SKM-1 (cell line): ENCODE measurements around the gene SYT9.

Source experiments
- DNase-seq: peaks from one replicate; lab custom pipeline; 2025; ENCODE audit not compliant: unreplicated experiment; lab: John Stamatoyannopoulos, UW

SYT9 gene

DNA sequence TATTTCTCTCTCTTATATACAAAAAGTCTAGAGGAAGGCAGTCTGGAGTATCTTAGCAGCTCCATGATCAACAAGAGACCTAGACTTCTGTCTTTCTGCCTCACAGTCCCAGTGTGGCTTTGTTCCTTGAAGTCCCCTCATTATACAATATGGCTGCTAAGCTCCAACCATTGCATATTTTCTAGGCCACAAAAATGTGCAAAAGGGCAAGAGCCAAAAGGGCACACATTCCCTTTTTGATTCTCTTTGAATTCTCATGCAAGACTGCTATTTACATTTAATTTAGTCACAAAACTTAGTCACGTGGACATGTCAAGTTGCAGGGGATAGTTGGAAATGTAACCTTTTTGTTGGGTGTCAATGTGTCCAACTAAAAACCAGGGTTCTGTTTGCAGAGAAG is 169.4 kb downstream of the SYT9 start:
- DNase-seq, result no peak

- DNase-seq, result no peak
Observed at GRCh38 chr11:7422544-7423331, 171.0 kb downstream of the SYT9 start.

- no peak for DNase-seq
Observed at GRCh38 chr11:7423946-7424345, 172.2 kb downstream of the SYT9 start.

DNA sequence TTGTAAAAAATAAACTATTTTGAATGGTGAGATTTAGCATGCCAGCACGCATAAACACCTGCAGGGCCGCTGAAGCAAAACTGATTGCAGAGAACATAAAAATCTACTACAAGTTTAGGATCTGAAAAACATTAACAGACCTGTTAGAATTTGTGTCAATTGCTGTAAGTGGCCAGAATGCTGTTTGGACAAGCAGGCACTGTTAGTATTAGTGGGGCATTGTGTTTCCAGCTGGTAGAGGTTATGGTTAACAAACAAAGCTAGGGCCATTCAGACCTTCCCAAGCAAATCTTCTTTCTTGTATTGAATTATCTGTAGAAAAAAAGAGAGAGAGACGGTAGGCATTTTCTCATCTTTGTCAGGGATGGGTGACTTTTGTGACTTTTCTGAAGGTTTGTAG is 176.0 kb downstream of the SYT9 start:
- no peak for DNase-seq

- no peak for DNase-seq
Observed at GRCh38 chr11:7428196-7428595, 176.5 kb downstream of the SYT9 start.

GRCh38 chr11:7430496-7430895 is 178.8 kb downstream of the SYT9 start:
- no peak for DNase-seq

DNA sequence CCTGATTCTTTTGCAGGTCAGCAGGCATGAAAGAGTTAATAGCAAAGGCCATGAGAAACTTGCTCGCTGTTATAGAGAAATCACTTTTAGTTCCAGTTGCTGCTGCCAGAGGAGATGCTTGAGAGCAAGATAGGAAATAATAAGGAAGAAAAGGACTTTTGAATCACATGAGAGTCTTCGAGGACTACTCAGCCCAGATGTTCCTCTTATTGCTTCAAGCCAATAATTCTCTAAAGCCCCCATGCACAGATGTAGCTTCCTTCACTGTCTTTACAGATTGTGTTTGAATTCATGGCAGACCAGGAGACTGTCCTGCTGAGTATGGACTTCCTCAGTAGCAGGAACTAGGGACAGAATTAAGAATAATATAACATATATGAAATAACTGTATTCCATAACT is 183.5 kb downstream of the SYT9 start:
- no peak for DNase-seq

DNA sequence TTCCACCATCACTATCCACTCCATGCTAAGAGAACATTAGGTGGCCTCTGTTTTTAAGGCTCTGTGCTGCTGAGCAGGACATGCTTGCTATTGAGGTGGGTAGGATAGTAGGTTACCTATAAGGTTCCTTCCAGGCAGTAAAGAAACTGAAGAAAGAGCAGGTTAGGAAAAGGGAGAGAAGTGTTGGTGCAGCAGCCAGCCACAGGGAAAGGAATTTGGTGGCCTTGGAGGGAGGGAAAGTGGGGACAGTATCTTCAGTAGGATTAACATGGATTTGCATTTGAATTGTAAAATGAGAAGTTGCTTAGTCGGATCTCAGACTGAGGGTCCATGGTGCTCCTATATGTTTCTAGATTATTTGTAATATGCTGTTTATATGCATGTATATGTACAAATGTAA is 184.4 kb downstream of the SYT9 start:
- DNase-seq, result no peak

DNA sequence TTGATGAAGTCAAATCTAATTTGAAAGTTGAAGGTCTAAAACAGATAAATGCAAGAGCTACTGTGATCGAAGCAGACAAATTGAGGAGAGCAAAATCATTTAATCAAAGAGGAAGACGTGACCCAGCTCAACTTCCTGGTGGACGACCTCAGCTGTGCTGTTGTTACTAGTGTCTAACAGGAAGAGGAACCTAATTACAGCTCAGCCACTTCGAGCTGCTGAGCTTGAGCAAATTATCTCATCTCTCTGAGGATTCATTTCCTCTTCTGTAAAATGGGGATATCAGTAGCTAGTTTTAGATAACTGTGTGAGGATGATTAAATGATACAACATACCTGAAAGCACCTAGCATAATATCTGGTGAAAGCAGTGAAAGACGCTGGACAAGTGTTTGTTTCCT is 185.0 kb downstream of the SYT9 start:
- DNase-seq, result peak; percentile 66

DNA sequence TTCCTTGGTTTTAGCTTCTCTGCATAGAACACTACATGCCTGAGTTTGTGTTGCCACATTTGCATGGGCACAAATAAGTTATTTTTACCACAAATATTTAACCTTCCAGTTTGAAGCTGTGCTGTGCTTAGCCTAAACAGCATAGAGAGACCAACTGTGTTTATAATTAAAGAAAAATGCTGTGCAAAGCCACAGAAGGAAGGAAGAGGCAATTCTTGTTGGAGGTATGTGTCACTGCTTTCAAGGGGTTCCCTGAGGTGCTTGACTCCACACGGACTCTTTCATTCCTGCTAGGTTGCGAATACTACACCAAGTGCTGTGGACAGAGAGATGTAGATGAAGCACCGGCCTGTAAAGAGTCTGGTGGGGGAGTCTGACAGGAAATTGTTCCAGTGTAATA is 186.0 kb downstream of the SYT9 start:
- no peak for DNase-seq

GRCh38 chr11:7439746-7440320 is 188.1 kb downstream of the SYT9 start:
- no peak for DNase-seq

GRCh38 chr11:7442588-7443215 is 191.0 kb downstream of the SYT9 start:
- DNase-seq, result peak; percentile 36

GRCh38 chr11:7444091-7444981 is 192.6 kb downstream of the SYT9 start:
- DNase-seq, result no peak

DNA sequence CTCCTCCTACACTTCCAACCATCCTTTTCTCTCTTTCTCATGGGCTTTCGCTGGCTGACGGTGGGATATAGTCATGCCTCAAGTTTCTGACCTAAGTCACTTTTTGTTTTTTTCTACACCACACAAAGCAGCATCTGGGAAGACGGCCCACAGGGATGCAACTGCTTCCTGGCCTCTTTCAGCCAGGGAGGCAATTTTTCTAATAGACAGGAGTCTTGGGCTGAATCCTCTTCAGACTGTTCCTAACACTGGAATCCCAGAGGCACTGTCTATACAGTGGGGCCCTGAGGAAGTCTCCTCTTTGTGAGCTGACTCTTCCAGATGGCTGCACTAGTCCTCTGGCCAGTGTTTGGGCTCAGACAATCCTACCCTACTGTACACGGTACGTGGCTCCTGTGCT is 193.9 kb downstream of the SYT9 start:
- DNase-seq, result no peak

DNA sequence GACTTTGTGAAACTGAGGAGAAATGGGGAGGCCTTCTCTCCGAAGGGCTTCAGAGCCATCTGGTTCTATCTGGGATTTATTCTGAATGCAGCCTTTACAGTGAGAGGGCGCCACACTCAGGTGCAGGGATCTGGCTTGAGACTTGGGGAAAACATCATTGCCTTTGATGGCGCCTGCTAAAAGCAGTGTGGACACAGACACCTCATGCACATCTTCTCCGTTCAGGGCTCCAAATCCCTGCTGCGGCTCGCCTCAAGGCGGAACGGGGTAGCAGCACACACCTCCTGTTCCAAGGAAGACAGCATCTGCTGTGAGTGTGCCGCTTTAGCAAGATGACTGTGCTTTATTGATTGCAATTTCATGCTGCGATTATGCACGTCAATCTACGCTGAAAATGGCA is 196.5 kb downstream of the SYT9 start:
- DNase-seq, result no peak

DNA sequence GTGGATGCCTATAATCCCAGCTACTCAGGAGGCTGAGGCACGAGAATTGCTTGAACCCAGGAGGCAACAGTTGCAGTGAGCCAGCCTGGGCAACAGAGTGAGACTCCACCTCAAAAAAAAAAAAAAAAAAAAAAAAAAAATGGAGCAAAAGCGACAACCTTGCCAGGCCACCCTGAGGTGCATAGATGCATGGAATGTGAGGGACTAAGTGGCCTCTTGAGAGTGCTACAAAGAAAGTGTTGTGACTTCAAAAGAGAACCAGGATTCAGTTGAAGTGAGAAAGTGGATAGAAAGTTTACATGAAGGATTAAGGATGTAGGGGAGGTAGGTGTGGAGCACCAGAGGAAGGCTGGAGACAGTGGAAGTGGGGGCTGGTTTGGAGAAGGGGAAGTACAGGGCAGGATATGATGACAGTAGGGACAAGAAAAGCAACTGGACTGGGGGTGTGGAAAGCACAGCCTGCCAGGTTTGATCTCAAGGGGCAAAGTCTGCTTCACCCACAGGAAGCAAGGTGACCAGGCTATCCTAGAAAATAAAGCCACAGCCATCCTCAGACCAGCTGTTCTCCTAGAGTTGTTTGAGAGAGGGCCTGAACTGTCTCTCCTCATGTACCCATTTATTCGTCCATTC is 197.6 kb downstream of the SYT9 start:
- DNase-seq, result peak; percentile 18

GRCh38 chr11:7449841-7450214 is 198.1 kb downstream of the SYT9 start:
- DNase-seq, result no peak

GRCh38 chr11:7450836-7451235 is 199.1 kb downstream of the SYT9 start:
- DNase-seq, result no peak

DNA sequence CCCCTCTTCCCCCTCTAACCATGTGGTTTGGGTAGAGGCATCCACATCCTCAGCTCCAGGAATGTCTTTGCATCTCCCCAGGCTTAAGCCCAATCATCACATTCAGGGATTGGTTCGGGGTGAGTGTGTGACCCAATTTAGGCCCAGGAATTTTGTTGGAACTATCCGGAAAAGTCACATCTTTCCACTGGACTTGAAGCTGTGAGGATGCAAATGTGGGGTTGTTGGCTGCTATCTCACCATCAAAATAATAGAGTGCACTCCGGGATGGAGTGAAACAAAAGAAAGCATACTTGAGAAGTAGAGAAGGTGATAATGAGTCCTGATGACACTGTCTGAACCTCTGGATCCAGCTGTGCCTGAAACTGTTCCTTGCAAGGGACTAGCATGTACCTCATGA is 199.8 kb downstream of the SYT9 start:
- DNase-seq, result no peak

GRCh38 chr11:7451952-7452494 is 200.3 kb downstream of the SYT9 start:
- DNase-seq, result no peak

- no peak for DNase-seq
Observed at GRCh38 chr11:7454854-7455253, 203.2 kb downstream of the SYT9 start.
